Measurements from ENCODE around the gene ARPC3.
"Not testable (repeated sequence)": the region's sequence is repeated elsewhere in the genome, so short reads cannot be mapped to it uniquely, and the experiment has no call there.

The ARPC3 gene

GRCh38 chr12:110417113-110417512, 33.0 kb downstream of the ARPC3 start:
- DNase-seq (ENCODE audit: low spot score) = not testable (repeated sequence)

GRCh38 chr12:110410086-110410485, 40.1 kb downstream of the ARPC3 start:
- peak; percentile 30 for DNase-seq (ENCODE audit: low spot score)

GRCh38 chr12:110405126-110405662, 44.9 kb downstream of the ARPC3 start:
- not testable (repeated sequence) for DNase-seq (ENCODE audit: low spot score)

- peak; percentile 83 for DNase-seq (ENCODE audit: low spot score)
Measured at GRCh38 chr12:110403976-110404682, 46.0 kb downstream of the ARPC3 start.

- DNase-seq (ENCODE audit: low spot score) = peak; percentile 94
Measured at GRCh38 chr12:110403146-110403975, 46.8 kb downstream of the ARPC3 start, which contains the start of gene ANAPC7. Gene ANAPC7 (minus strand): TSS chr12:110403708. CDS start chr12:110403627, 81 bp downstream.

Measured in kidney tubule cell (primary cell).